HG02885 (cell line): Measurements from ENCODE around the gene KIF1B.
"Not testable (repeated sequence)": the region's sequence is repeated elsewhere in the genome, so short reads cannot be mapped to it uniquely, and the experiment has no call there.

Experiments
- ATAC-seq: cut with Tn5 transposase; IDR thresholded peaks from one replicate; pipeline ENCODE4 v1.9.1; 2021; ENCODE audit warnings: mild to moderate bottlenecking; ENCODE audit not compliant: unreplicated experiment, poor library complexity

KIF1B gene

DNA sequence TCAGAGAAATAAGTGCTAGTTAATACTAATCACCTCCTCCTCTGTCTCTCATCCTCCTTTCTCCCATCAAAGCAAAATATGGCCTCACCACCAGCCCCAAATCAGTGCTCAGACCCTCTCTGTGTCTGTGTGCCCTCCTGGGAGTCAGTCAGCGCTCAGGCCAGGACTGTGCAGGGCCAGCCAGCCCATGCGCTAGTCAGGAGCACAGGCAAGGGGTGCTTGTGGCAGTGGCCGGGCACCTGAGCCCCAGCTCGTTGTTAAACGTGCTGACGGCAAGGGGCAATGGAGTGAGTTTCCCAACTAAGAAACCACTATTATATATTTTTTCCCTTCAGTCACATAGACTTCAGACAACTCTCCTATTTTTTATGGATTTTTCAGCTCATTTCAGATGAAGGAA lies 169.3 kb downstream of the KIF1B start:
- ATAC-seq: no peak

GRCh38 chr1:10380594-10381275 lies 170.4 kb downstream of the KIF1B start:
- no peak for ATAC-seq

GRCh38 chr1:10383630-10384029 lies 173.3 kb downstream of the KIF1B start:
- ATAC-seq: no peak

GRCh38 chr1:10384219-10384618 lies 173.8 kb downstream of the KIF1B start:
- no peak for ATAC-seq

- ATAC-seq: no peak
Measured at GRCh38 chr1:10386761-10387676, 176.6 kb downstream of the KIF1B start.

DNA sequence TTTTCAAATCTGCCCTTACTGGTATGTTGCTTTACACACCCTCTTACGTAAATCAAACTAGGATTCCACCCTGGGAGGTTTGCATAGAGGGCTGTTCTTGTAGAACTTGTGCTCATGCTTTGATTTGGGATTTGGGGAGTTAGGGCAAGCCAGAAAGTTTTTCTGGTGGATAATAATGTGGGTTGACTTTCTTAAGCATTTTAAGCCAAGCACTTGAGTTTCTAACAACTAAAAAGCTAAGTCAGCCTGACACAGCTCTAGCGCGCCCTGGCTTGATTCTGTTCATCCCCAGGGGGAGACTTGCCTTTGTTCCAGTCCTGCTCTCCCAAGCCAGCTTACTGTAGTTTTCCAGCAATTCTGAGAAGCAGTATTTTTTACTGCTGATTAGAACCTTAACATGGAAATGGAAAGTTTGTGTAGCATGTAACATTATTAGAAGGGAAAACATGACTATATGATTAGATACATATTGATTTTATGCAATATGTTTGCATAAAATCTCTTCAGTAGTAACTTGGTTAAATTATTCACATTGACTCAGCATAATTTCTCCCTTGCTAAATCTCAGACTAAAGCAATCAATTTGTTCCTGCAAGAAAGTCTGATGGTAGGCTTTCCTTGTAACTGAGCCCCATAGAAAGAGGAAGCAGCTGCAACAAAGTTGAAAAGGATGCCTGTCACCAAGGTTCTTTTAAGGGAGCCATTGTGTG lies 177.5 kb downstream of the KIF1B start:
- no peak for ATAC-seq

DNA sequence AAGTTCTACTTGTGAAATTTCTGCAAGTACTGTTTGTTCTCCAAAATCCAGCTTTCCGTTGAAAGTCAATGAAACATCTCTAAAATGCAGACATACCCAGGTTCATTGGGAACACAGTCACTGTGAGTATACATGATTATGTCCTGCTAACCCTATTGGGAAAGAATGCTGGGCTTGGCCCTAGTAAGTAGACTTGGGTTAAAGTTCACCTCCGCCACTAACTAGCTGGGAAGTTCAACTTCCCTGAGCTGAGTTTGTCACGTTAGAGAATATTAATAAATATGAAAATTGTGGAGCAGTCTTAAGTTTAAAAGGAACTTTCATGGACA lies 178.0 kb downstream of the KIF1B start:
- ATAC-seq: no peak

DNA sequence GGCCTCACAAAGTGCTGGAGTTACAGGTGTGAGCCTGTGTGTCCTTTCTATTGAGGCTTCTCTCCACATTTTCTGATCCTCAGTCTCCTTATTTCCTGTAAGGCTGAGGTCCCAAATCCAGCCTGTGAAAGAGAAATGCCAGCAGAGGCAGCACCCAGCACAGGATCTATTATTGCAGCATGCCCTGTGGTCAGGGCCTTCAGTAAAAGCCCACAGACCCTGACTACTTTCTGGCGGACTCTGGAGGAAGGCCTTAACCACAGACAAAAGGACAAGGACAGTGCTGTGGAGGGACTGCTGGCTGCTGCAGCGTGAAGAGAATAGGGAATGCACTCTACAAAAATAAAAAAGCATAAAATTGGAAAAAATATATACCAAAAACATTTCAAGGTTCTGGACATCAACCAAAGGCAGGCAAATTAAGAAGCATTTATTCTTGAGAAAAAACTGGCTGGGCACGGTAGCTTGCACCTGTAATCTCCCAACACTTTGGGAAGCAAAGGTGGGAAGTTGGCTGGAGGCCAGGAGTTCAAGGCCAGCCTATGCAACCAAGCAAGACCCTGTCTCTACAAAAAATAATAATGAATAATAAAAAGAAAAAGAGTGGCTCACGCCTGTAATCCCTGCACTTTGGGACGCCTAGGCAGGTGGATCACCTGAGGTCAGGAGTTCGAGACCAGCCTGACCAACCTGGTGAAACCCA lies 179.1 kb downstream of the KIF1B start:
- ATAC-seq: no peak

GRCh38 chr1:10396870-10397269 lies 186.5 kb downstream of the KIF1B start:
- ATAC-seq: no peak

GRCh38 chr1:10398278-10398733 lies 187.9 kb downstream of the KIF1B start:
- no peak for ATAC-seq

GRCh38 chr1:10398734-10399443 lies 188.5 kb downstream of the KIF1B start, which contains the start of gene PGD:
Gene PGD (plus strand): TSS chr1:10399064. CDS start chr1:10399118, 54 bp downstream.
- peak; percentile 95 for ATAC-seq

DNA sequence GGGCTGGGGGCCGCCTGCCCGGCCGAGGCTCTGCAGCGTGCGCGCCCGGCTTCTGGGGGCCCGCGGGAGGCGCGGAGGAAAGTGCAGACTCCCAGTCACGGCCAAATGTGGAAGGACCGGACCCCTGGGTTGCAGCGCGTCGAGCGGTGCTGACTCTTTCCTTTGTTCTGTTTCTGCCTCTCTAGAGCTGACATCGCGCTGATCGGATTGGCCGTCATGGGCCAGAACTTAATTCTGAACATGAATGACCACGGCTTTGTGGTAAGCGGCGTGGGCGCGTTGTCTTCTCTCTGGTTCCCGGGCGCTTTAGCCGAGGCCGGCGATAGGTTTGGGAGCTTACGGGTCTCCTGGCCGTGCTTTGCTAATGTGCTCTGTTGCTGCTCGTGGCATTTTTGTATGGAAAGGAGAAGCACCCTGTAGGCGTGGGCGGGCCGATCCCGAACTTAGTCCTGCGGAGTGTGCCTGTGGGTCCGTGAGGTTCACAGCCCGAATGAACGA lies 189.1 kb downstream of the KIF1B start:
- no peak for ATAC-seq

- no peak for ATAC-seq
Measured at GRCh38 chr1:10400013-10400412, 189.6 kb downstream of the KIF1B start.

- ATAC-seq: no peak
Measured at GRCh38 chr1:10401281-10401680, 190.9 kb downstream of the KIF1B start.

DNA sequence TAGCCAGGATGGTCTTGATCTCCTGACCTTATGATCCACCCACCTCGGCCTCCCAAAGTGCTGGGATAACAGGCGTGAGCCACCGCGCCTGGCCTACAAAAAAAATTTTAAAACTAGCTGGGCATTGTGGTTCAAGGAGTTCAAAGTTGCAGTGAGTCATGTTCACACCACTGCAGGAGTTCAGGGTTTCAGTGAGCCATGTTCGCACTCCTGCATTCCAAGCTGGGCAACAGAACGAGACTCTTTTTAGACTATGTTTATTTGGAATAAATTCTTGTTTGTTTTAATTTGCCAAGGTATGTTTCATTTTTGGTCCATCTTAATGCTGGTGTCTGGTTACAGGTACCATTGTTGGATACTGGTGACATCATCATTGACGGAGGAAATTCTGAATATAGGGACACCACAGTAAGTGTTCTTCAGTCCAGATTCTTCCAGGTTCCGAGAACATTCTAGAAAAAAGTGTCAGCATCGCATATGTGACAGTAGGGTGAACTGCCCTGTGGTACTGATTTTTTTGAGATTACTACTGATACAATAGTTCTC lies 192.4 kb downstream of the KIF1B start:
- no peak for ATAC-seq

DNA sequence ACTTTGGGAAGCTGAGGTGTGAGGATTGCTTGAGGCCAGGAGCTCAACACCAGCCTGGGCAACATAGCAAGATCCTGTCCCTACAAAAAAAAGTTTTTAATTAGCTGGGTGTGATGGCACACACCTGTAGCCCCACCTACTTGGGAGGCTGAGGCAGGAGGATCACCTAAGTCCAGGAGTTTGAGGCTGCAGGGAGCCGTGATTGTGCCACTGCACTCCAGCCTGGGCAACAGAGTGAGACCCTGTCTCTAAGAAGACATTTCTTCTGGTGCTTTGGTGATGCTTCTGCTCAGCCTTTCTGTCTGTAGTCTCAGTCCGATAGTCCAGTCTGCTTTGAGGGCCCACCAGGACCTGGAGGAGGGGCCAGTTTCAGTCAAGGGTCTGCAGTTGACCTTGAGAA lies 196.8 kb downstream of the KIF1B start:
- no peak for ATAC-seq

DNA sequence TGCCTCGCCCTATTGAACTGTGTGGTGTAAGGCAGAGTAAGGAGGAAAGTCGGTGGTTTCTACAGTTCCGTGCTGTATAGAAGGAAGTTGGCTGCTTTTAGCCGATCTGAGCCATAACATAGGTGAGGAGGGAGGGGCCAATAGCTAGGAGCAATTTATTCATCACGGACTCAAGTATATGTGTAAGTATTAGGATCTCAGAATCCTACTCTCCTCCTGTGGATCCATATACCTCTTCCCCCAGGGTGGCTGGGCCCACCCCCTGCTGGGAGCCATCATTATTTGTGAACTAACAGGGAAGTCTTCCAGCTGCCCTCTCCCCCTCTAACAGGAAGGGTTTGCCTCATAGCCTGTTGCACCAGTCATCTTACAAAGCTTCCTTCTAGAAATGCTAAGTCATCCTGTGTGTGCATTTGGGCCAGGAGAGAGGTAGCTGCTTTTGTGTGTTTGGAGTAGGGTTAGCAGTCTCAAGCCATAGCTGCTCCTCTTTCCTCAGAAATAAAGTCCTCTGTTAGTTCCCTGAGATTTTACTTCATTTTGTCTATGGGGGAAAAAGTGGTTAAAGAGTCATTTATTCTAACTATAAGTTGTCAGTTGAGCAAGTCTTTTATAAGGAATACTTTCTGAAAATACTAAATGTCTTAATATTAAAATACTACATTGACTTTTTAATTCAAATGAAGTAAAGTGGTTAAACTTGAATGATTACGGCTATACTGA lies 205.0 kb downstream of the KIF1B start:
- no peak for ATAC-seq

GRCh38 chr1:10415967-10416366 lies 205.6 kb downstream of the KIF1B start:
- ATAC-seq: not testable (repeated sequence)

- not testable (repeated sequence) for ATAC-seq
Measured at GRCh38 chr1:10418741-10419140, 208.4 kb downstream of the KIF1B start.
